ENCODE data around the gene AP1G2. TPM values are rescaled to one million over a fixed set of nuclear protein-coding genes. Genes with fewer than 3 reads are reported as not detected.

Gene AP1G2
- total RNA-seq, 1 donor from 2014 or later: 146 TPM

DNA sequence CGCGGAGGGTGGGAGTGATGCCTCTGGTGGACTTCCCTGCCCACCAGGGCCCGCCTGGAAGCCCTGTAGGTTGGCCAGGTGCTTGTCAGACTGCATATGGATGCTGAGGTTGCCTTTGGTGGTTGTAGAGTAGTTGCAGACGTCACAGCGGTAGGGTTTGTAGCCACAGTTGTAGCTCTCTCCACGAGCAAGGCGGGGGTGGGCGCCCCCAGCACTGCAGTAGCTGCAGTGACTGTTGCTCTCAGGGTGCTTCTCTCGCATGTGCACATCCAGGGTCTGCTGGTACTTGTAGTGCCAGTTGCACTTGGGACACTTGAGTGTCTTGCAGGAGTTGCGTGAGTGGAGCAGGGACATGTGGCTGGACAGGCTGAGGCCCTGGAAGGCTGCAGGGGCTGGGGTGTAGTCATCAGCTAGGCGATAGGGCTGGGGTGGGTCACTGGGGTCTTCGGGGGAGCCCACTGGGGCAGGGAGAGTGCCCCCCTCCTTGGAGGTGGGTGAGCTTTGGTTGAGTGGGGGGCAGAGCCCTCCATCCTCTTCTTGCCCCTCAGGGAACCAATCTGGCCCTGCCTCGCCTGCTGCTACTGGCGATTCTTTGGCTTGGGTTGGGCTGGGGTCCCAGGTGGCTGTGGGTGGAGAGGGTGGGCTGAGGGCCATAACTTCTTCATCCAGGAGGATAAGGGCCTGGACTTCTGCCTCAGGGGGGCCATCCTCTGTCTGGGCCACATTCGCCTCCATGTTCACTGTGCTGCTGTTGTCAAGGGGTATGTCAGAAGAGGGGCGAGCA lies 33.7 kb downstream of the AP1G2 start:
- Histone ChIP-seq H3K27ac (no peak overlapping the region), H3K27me3 (ENCODE audit: low read depth) (no peaks in the 10 kb centered on the region), H3K4me1 (peaks cover 5% of the 10 kb centered on the region), H3K9me3 (no peaks in the 10 kb centered on the region), H3K36me3 (no peaks in the 10 kb centered on the region), H3K4me3 (no peak overlapping the region)
- DNase-seq (no peak), ATAC-seq (no peak)
- intact Hi-C loops (cut with DNase I): no loop called here
- TF ChIP-seq CTCF (IDR thresholded peaks at IDR 0.05): no peak

DNA sequence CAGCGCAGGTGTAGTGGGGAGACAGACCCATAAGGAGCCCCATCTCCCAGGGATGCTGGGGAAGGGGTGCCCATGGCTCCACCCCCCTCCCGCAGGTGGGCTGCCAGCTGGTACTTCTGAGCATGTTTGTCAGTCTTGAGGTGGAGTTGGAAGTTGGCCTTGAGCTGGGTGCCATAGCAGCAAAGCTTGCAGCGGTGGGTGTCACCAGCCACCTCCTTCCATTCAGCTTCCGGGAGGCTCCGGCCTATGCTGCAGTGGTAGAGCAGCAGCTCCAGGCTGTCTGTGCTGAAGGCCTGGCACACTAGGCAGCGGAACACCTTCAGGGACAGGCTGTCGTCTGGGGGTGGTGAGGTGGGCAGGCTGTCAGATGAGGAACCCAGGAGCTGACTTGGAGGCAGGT lies 34.9 kb downstream of the AP1G2 start:
- Histone ChIP-seq H3K36me3 (no peaks in the 10 kb centered on the region), H3K27me3 (ENCODE audit: low read depth) (no peaks in the 10 kb centered on the region), H3K9me3 (no peaks in the 10 kb centered on the region), H3K4me1 (peaks cover 5% of the 10 kb centered on the region), H3K27ac (no peak overlapping the region), H3K4me3 (no peak overlapping the region)
- TF ChIP-seq CTCF (IDR thresholded peaks at IDR 0.05): no peak
- no peak for ATAC-seq
- no peak for DNase-seq
- intact Hi-C loops (cut with DNase I): no loop called here

DNA sequence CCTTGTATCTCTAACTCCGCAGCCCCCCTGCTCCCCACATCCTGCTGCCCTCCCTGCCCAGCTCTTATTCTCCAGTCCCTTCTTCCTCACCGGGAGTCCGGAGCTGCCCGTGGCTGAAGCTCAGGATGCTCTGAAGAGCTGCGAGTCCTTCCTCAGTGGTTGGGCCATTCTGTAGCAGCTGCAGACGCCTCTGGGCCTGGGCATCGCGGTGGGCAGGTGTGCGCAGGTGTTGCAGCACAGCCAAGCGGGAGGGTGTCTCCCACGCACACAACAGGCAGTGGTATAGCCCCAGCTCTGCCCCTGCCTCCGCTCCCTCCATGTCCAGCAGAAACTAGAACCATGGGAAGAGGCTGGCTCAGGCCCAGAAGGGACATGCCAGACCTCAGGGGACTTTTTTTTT lies 36.2 kb downstream of the AP1G2 start:
- no peak for TF ChIP-seq CTCF (IDR thresholded peaks at IDR 0.05)
- no peak for DNase-seq
- intact Hi-C loops (cut with DNase I): no loop called here
- H3K27ac ChIP-seq: no peak overlapping the region
- H3K36me3 ChIP-seq: no peaks in the 10 kb centered on the region
- no peak for ATAC-seq
- H3K4me3 ChIP-seq: no peak overlapping the region
- H3K4me1 ChIP-seq: peaks cover 5% of the 10 kb centered on the region
- no peaks in the 10 kb centered on the region for H3K9me3 ChIP-seq
- H3K27me3 ChIP-seq (ENCODE audit: low read depth): no peaks in the 10 kb centered on the region

DNA sequence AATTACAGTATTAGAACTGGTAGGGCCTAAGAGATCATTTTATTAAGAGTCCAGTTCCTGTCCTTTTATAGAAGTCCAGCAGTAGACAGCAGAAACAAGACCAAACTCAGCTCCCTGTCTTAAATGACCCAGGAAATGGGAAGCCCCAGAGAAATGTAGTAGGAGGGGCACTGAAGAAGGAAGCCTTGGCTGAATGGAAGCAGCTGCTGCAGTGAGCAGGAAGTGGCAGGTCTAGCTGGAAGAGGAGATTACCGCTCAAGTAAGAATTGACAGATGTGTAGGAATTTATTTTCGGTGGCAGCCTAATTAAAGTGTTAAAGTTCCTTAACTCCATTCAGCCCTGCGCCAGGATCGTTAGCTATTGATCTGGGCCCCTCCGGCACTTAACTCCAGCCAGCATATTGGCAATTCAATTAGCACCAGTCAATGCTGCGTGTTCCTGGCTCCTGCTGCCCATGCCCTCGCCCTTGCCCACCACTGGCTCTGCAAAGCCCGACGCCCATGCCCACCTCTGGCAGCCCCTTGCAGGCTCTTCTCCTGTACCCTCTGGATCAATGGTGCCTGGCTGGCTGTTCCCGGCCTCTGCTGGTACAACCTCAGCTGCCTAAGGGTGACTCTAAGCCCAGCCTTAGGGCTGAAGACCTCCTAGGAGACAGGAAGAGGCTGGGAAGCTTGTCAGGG lies 37.1 kb downstream of the AP1G2 start:
- DNase-seq (no peak), ATAC-seq (no peak)
- intact Hi-C loops (cut with DNase I): no loop called here
- H3K4me1 ChIP-seq: peaks cover 5% of the 10 kb centered on the region
- no peak for TF ChIP-seq CTCF (IDR thresholded peaks at IDR 0.05)
- H3K27me3 ChIP-seq (ENCODE audit: low read depth): no peaks in the 10 kb centered on the region
- H3K4me3 ChIP-seq: no peak overlapping the region
- H3K9me3 ChIP-seq: no peaks in the 10 kb centered on the region
- H3K27ac ChIP-seq: no peak overlapping the region
- no peaks in the 10 kb centered on the region for H3K36me3 ChIP-seq

DNA sequence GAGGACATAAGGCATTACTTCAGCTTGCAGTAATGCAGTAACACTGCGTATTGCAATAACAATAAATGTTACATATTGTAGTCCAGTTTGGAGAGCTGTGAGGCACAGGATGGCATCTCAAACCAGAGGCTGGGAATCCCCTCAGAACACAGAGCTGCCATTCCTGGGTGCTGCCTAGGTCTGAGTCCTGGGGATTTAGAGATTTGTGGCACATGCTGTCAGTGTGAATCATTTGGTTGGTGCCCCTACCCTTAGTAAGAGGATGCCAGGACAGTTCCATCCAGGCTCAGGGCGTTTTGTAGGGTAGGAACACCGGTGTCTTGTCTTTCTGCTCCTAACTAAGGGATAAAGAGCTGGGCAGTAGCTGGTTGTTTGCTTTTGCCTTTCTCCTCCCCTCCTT lies 38.6 kb downstream of the AP1G2 start:
- intact Hi-C loops (cut with DNase I): no loop called here
- TF ChIP-seq CTCF (IDR thresholded peaks at IDR 0.05): no peak
- ATAC-seq: no peak

More for the DNA sequence above, 38.6 kb downstream of the AP1G2 start:
- Histone ChIP-seq H3K27ac (no peak overlapping the region), H3K36me3 (no peaks in the 10 kb centered on the region), H3K9me3 (no peaks in the 10 kb centered on the region), H3K4me3 (no peak overlapping the region), H3K27me3 (ENCODE audit: low read depth) (no peaks in the 10 kb centered on the region), H3K4me1 (peaks cover 5% of the 10 kb centered on the region)
- DNase-seq: no peak
